Measurements from ENCODE around the gene NOB1.
"Not testable (repeated sequence)": the region's sequence is repeated elsewhere in the genome, so short reads cannot be mapped to it uniquely, and the experiment has no call there.

Gene NOB1

GRCh38 chr16:69754469-69755310, at the start of gene NOB1:
Gene NOB1 (minus strand): TSS chr16:69754926. CDS start chr16:69754910, 16 bp downstream.
- DNase-seq (ENCODE audit: low read depth), result peak; percentile 78

- no peak for DNase-seq (ENCODE audit: low read depth)
Measured at GRCh38 chr16:69804297-69804696, 49.6 kb upstream of the NOB1 start.

GRCh38 chr16:69799611-69800031, 44.9 kb upstream of the NOB1 start:
- no peak for DNase-seq (ENCODE audit: low read depth)

GRCh38 chr16:69798466-69798865, 43.7 kb upstream of the NOB1 start:
- DNase-seq (ENCODE audit: low read depth), result no peak

GRCh38 chr16:69796285-69797118, 41.8 kb upstream of the NOB1 start:
- DNase-seq (ENCODE audit: low read depth), result peak; percentile 32

GRCh38 chr16:69794486-69794885, 39.8 kb upstream of the NOB1 start:
- DNase-seq (ENCODE audit: low read depth), result no peak

GRCh38 chr16:69793526-69793925, 38.8 kb upstream of the NOB1 start:
- DNase-seq (ENCODE audit: low read depth), result no peak

- DNase-seq (ENCODE audit: low read depth), result not testable (repeated sequence)
Measured at GRCh38 chr16:69791391-69791847, 36.7 kb upstream of the NOB1 start.

GRCh38 chr16:69787883-69788282, 33.2 kb upstream of the NOB1 start:
- no peak for DNase-seq (ENCODE audit: low read depth)

GRCh38 chr16:69784586-69784985, 29.9 kb upstream of the NOB1 start:
- no peak for DNase-seq (ENCODE audit: low read depth)

- DNase-seq (ENCODE audit: low read depth), result no peak
Measured at GRCh38 chr16:69781118-69781517, 26.4 kb upstream of the NOB1 start.

GRCh38 chr16:69779724-69780123, 25.0 kb upstream of the NOB1 start:
- DNase-seq (ENCODE audit: low read depth), result no peak

- no peak for DNase-seq (ENCODE audit: low read depth)
Measured at GRCh38 chr16:69775563-69775962, 20.8 kb upstream of the NOB1 start.

- DNase-seq (ENCODE audit: low read depth), result no peak
Measured at GRCh38 chr16:69773260-69773947, 18.7 kb upstream of the NOB1 start.

- no peak for DNase-seq (ENCODE audit: low read depth)
Measured at GRCh38 chr16:69771651-69771967, 16.9 kb upstream of the NOB1 start.

GRCh38 chr16:69769404-69769803, 14.7 kb upstream of the NOB1 start:
- DNase-seq (ENCODE audit: low read depth), result no peak

GRCh38 chr16:69768666-69769065, 13.9 kb upstream of the NOB1 start:
- no peak for DNase-seq (ENCODE audit: low read depth)

GRCh38 chr16:69767459-69768229, 12.9 kb upstream of the NOB1 start:
- no peak for DNase-seq (ENCODE audit: low read depth)

- DNase-seq (ENCODE audit: low read depth), result no peak
Measured at GRCh38 chr16:69763599-69763942, 8.8 kb upstream of the NOB1 start.

GRCh38 chr16:69762814-69763598, 8.3 kb upstream of the NOB1 start:
- no peak for DNase-seq (ENCODE audit: low read depth)

Measured in non-pigmented ciliary epithelial cell (primary cell).